Kidney (tissue), 14 donors: ENCODE results near the gene MAU2. TPM values are rescaled to one million over a fixed set of nuclear protein-coding genes. Genes with fewer than 3 reads are reported as not detected.

Source experiments
- DNase-seq, 5 donors: peaks; one replicate each; pipeline ENCODE4 v3.0.0-alpha.2; 2013 to 2020
- FAIRE-seq: peaks from 2 replicates; lab custom pipeline; 2012; peaks lifted over from hg19 to GRCh38; lab: Jason Lieb, UNC
- H3K27ac ChIP-seq, 2 donors: one replicate each; pipeline ENCODE4 v1.7.0; 2013; ENCODE audit warnings: low read depth in 2 of 2, low read length in 2 of 2, inconsistent platforms in 1 of 2
- H3K27me3 ChIP-seq: one replicate; pipeline ENCODE4 v1.7.1; 2013; ENCODE audit warnings: low read length, inconsistent platforms; ENCODE audit not compliant: control insufficient read depth, insufficient read depth
- H3K36me3 ChIP-seq, 3 donors: one replicate each; pipeline versions ENCODE4 v1.7.0 to v1.7.1; 2013; ENCODE audit warnings: low read length in 3 of 3, control low read depth in 1 of 3, inconsistent platforms in 1 of 3; ENCODE audit not compliant: insufficient read depth in 3 of 3, control insufficient read depth in 2 of 3
- H3K4me1 ChIP-seq, 3 donors: one replicate each; pipeline versions ENCODE4 v1.7.0 to v1.7.1; 2013; ENCODE audit warnings: low read length in 3 of 3, inconsistent platforms in 1 of 3, low read depth in 1 of 3; ENCODE audit not compliant: control insufficient read depth in 2 of 3, insufficient read depth in 2 of 3
- H3K4me3 ChIP-seq, 3 donors: one replicate each; pipeline versions ENCODE4 v1.7.0 to v1.8.1; 2013; ENCODE audit warnings: low read length in 3 of 3, control low read depth in 1 of 3, inconsistent platforms in 1 of 3
- H3K9ac ChIP-seq, 3 donors: one replicate each; pipeline versions ENCODE4 v1.7.0 to v1.7.1; 2013; ENCODE audit warnings: low read length in 3 of 3, control low read depth in 1 of 3, inconsistent platforms in 1 of 3
- H3K9me3 ChIP-seq, 3 donors: one replicate each; pipeline versions ENCODE4 v1.7.0 to v1.7.1; 2013; ENCODE audit warnings: low read length in 3 of 3, control low read depth in 1 of 3, inconsistent platforms in 1 of 3; ENCODE audit not compliant: control insufficient read depth in 2 of 3, insufficient read depth in 1 of 3
- CTCF ChIP-seq: IDR thresholded peaks from 3 replicates; pipeline ENCODE4 v1.5.1; 2012; ENCODE audit warnings: mild to moderate bottlenecking, moderate library complexity, borderline replicate concordance; ENCODE audit not compliant: insufficient read depth; ENCODE audit errors: extremely low read depth
- intact Hi-C: fragments of 100-400 bp; cut with DNase I; formaldehyde crosslinking; loops from one replicate; pipeline ENCODE4 v1.11.1; 2022
- polyA plus RNA-seq: library from polyadenylated mRNA; stranded (reverse); fragments of 350-450 nt; fragmentation: Illumina TruSeq; extraction: RNeasy Lipid Tissue Mini Kit (QIAGEN cat#74804); gene quantifications from one replicate; pipeline ENCODE4 v1.2.3, GENCODE V29; 2014; ENCODE audit warnings: low read depth, low replicate concordance; ENCODE audit not compliant: insufficient read depth
- total RNA-seq: library from RNA; stranded (reverse); fragmentation: NEBNext Ultra II Directional; extraction: Animal tissue kit (Norgen Biotek cat#: 25700); gene quantifications from one replicate; pipeline ENCODE4 v1.2.1, GENCODE V29; 2021
- donor health status: control.
- donor health status: control.
- donor health status: control.
- donor health status: control.
- donor health status: control.
- donor health status: DM: yes; HTN: yes; CAD: no.
- donor health status: Normal renal cell carcinoma (clear cell type).

MAU2 gene
- total and polyA plus RNA-seq, 2 donors from 2014 or later: 12.3 to 69.8 TPM

DNA sequence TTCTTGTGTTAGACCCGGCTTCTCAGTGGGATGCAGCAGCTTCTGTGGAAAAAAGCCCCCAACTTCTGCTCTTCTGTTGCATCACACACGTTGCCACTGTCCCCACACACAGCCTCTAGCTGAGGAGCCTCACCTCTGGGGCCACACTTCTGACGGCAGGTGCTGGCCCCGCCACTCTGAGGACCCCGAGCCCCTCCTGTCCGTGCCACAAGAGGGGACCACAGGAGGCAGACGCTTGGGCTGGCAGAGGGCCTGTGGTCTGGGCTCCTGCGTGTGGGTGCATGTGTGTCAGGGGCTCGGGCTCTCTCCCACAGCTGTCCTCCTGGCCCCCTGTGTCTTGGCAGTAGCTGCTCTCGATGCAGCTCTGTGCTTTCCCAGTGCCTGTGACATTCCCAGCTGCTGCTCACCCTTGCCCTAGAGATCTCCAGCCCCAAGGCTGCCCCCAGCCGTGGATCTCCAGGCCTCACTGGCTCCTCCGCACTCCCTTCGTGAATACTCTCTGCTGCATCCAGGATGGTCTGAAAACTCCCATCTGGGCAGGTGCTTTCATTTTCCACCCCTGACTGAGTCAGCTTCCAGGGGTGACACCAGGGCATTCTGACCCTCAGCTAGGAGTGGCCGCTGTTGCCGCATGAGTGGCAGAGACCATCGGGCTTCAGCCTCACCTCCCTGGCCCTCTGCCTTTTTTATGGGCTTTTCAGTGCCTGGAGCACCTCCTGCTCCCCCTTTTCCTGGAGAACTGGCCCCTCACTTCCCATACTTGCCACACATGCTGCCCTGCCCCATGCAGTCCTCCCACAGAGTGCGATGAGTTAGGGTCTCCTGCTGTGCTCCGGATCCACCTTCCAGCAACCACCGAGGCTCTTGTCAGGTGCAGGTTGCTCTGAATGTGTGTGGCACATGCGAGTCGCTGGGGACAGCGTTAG lies 13.7 kb downstream of the MAU2 start:
- TF ChIP-seq CTCF: no peak
- H3K9ac ChIP-seq: no peak overlapping the region
- intact Hi-C loops: no loop called here
- H3K27ac ChIP-seq: no peak overlapping the region
- H3K36me3 ChIP-seq: peaks cover 2 to 42% (median 27%) of the 10 kb centered on the region in 3 donors
- peak in 1 of 5 donors; percentile 70 for DNase-seq
- no peaks in the 10 kb centered on the region for H3K27me3 ChIP-seq
- no peaks in the 10 kb centered on the region for H3K9me3 ChIP-seq
- H3K4me3 ChIP-seq: no peak overlapping the region
- peaks cover 0 to 10% (median 8%) of the 10 kb centered on the region in 3 donors for H3K4me1 ChIP-seq
- no peak for FAIRE-seq

GRCh38 chr19:19334989-19335344 lies 14.3 kb downstream of the MAU2 start:
- H3K9ac ChIP-seq: no peak overlapping the region

DNA sequence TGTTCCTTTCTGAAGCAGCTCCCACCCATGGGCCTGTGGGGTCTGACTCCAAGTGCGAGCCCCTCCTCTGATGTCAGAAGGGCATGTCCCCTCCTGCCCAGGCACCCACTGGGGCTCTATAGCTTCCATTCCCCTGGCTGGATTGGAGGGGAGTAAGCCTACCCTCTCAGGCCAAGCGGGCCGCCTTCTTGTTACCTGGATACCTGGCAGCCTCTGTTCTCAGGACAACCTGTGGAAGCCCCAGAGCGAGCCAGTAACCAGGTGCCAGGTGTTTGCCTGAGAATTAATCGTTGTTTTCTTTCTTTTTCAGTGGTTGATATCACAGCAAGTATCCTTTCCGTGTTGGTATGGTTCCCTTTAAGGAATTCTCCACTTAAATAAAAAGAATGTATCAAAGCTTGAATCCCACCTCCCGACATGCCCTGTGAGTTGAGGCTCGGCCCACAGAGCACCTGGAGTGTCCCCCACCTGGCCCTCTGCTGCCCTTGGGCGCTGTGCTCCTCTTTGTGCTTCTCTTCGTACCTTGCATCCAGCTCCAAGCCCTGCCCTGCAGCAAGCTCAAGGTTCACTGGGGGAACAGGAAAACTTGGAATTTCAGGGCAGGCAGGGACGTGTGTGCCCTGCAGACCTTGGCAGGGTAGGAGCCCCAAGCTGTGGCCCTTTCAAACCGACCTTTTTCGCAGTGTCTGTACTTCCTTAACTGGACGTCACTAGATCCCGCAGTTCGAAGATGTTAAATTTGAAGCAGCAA lies 15.0 kb downstream of the MAU2 start:
- FAIRE-seq: no peak
- Histone ChIP-seq H3K4me3 (no peak overlapping the region), H3K27me3 (no peaks in the 10 kb centered on the region), H3K4me1 (peaks cover 0 to 10% (median 8%) of the 10 kb centered on the region in 3 donors), H3K27ac (no peak overlapping the region), H3K36me3 (peaks cover 2 to 40% (median 25%) of the 10 kb centered on the region in 3 donors), H3K9ac (no peak overlapping the region), H3K9me3 (no peaks in the 10 kb centered on the region)
- DNase-seq: no peak
- TF ChIP-seq CTCF: no peak
- intact Hi-C loops: no loop called here

More at GRCh38 chr19:19334989-19335344, 14.3 kb downstream of the MAU2 start:
- TF ChIP-seq CTCF: no peak
- peaks cover 2 to 40% (median 25%) of the 10 kb centered on the region in 3 donors for H3K36me3 ChIP-seq
- H3K4me1 ChIP-seq: peaks cover 0 to 10% (median 8%) of the 10 kb centered on the region in 3 donors
- no peak overlapping the region for H3K27ac ChIP-seq
- intact Hi-C loops: no loop called here
- no peak for DNase-seq
- H3K9me3 ChIP-seq: no peaks in the 10 kb centered on the region
- H3K4me3 ChIP-seq: no peak overlapping the region
- H3K27me3 ChIP-seq: no peaks in the 10 kb centered on the region
- no peak for FAIRE-seq
